NT2/D1 (cell line): ENCODE results near the gene ANKRD42.

Experiments used
- DNase-seq: peaks from one replicate; pipeline ENCODE4 v3.0.0-alpha.2; 2011; ENCODE audit warnings: low read depth, low spot score
- H3K27me3 ChIP-seq: 2 replicates; pipeline ENCODE4 v1.6.0; 2011; ENCODE audit warnings: mild to moderate bottlenecking; ENCODE audit not compliant: insufficient read length, insufficient read depth
- H3K36me3 ChIP-seq: 2 replicates; pipeline ENCODE4 v1.6.1; 2011; ENCODE audit warnings: mild to moderate bottlenecking, low read length, mixed read lengths; ENCODE audit not compliant: insufficient read depth, insufficient read length
- H3K4me1 ChIP-seq: 2 replicates; pipeline ENCODE4 v1.5.1; 2011; ENCODE audit not compliant: insufficient read depth, insufficient read length
- H3K4me3 ChIP-seq: 2 replicates; pipeline ENCODE4 v1.5.1; 2011; ENCODE audit warnings: low read depth; ENCODE audit not compliant: insufficient read length
- H3K9ac ChIP-seq: 2 replicates; pipeline ENCODE4 v1.6.0; 2011; ENCODE audit warnings: low read depth; ENCODE audit not compliant: insufficient read length
- H3K9me3 ChIP-seq: 2 replicates; pipeline ENCODE4 v1.5.1; 2011; ENCODE audit warnings: mild to moderate bottlenecking, low read length; ENCODE audit not compliant: insufficient read depth
- SUZ12 ChIP-seq: IDR thresholded peaks from 2 replicates; pipeline ENCODE4 v1.6.1; 2011; ENCODE audit not compliant: insufficient read length, insufficient read depth; ENCODE audit errors: extremely low read depth
- YY1 ChIP-seq: IDR thresholded peaks from 2 replicates; pipeline ENCODE4 v1.6.1; 2011; ENCODE audit not compliant: insufficient read length, insufficient read depth
- ZNF274 ChIP-seq: IDR thresholded peaks from 2 replicates; pipeline ENCODE4 v1.6.1; 2011; ENCODE audit warnings: mild to moderate bottlenecking, low read depth, low read length

ANKRD42 gene

GRCh38 chr11:83220260-83220659 is 26.7 kb downstream of the ANKRD42 start:
- no peak for DNase-seq
- Histone ChIP-seq H3K27me3 (no peaks in the 10 kb centered on the region), H3K36me3 (no peaks in the 10 kb centered on the region), H3K9ac (no peak overlapping the region), H3K9me3 (no peaks in the 10 kb centered on the region), H3K4me1 (no peaks in the 10 kb centered on the region), H3K4me3 (no peak overlapping the region)
- TF ChIP-seq SUZ12 (no peak), ZNF274 (no peak), YY1 (no peak)

DNA sequence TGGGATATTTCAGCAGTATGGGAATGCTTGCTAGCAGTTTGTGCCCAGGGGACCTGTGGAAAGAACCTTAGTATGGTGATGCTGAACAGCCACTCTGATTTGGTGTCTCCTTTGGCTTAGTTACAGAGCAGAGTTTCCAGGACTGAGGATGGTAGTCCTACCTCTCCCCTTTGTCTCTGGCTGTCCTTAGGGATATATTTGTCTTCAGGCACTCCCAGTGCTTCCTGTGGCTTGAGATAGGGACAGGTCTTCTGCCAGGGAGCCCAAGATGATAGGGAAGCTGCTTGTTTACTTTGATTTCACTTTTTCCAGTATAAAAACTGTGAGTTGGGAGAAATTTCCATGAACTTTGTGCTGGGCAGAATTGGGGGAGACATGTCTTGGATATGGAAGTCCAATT is 28.2 kb downstream of the ANKRD42 start:
- no peak overlapping the region for H3K9ac ChIP-seq
- no peaks in the 10 kb centered on the region for H3K27me3 ChIP-seq
- no peak overlapping the region for H3K4me3 ChIP-seq
- H3K9me3 ChIP-seq: no peaks in the 10 kb centered on the region
- no peaks in the 10 kb centered on the region for H3K36me3 ChIP-seq
- no peak for DNase-seq
- H3K4me1 ChIP-seq: no peaks in the 10 kb centered on the region
- no peak for TF ChIP-seq SUZ12
- TF ChIP-seq ZNF274: no peak
- TF ChIP-seq YY1: no peak

GRCh38 chr11:83222499-83222898 is 29.0 kb downstream of the ANKRD42 start:
- Histone ChIP-seq H3K9me3 (no peaks in the 10 kb centered on the region), H3K9ac (no peak overlapping the region), H3K27me3 (no peaks in the 10 kb centered on the region), H3K36me3 (no peaks in the 10 kb centered on the region), H3K4me3 (no peak overlapping the region), H3K4me1 (no peaks in the 10 kb centered on the region)
- TF ChIP-seq YY1 (no peak), SUZ12 (no peak), ZNF274 (no peak)
- no peak for DNase-seq

DNA sequence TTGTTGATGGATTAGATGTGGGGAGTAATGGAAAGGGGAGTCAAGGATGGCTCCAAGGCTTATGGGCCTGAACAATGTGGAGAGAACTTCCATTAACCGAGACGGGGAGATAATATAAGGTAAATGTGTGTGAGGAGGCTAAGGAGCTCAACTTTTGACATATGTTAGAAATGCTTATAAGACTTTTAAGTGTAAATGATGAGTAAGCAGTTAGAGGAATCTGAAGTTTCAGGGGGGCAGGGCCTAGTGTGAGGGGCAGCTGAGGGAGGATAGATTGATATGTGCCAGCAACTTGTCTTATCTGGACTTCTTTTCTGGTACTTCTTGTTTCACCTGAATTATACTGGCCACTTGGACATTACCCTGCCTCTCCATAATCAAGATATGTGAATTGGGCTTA is 29.9 kb downstream of the ANKRD42 start:
- Histone ChIP-seq H3K27me3 (no peaks in the 10 kb centered on the region), H3K4me3 (no peak overlapping the region), H3K9me3 (no peaks in the 10 kb centered on the region), H3K4me1 (no peaks in the 10 kb centered on the region), H3K9ac (no peak overlapping the region), H3K36me3 (no peaks in the 10 kb centered on the region)
- no peak for DNase-seq
- TF ChIP-seq YY1: no peak
- TF ChIP-seq SUZ12: no peak
- TF ChIP-seq ZNF274: no peak

DNA sequence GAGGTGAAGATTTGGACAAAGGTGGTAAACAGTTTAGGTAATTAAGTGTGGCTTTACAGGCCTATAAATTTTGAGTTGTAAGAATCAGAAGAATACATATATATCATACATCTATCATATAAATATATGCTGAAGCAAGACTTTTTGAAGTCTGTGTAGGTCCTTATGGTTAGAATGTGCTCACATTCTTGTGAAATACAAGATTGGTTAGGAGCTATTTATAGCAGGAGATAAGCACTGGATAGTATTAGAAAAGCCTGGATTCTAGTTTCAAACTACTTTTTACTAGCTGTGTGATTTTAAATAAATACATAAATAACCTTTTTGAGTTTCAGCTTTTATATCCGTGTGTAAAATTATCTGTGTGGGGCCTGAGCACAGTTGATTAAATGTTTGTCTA is 42.3 kb downstream of the ANKRD42 start:
- H3K27me3 ChIP-seq: no peaks in the 10 kb centered on the region
- H3K4me3 ChIP-seq: no peak overlapping the region
- no peaks in the 10 kb centered on the region for H3K9me3 ChIP-seq
- no peak overlapping the region for H3K9ac ChIP-seq
- no peaks in the 10 kb centered on the region for H3K36me3 ChIP-seq
- no peak for DNase-seq
- no peaks in the 10 kb centered on the region for H3K4me1 ChIP-seq
- TF ChIP-seq ZNF274 (no peak), SUZ12 (no peak), YY1 (no peak)

- TF ChIP-seq YY1: no peak
- TF ChIP-seq SUZ12: no peak
- TF ChIP-seq ZNF274: no peak
- Histone ChIP-seq H3K9me3 (no peaks in the 10 kb centered on the region), H3K36me3 (no peaks in the 10 kb centered on the region), H3K9ac (no peak overlapping the region), H3K4me1 (no peaks in the 10 kb centered on the region), H3K27me3 (no peaks in the 10 kb centered on the region), H3K4me3 (no peak overlapping the region)
- no peak for DNase-seq
Observed at GRCh38 chr11:83238111-83238510, 44.6 kb downstream of the ANKRD42 start.

DNA sequence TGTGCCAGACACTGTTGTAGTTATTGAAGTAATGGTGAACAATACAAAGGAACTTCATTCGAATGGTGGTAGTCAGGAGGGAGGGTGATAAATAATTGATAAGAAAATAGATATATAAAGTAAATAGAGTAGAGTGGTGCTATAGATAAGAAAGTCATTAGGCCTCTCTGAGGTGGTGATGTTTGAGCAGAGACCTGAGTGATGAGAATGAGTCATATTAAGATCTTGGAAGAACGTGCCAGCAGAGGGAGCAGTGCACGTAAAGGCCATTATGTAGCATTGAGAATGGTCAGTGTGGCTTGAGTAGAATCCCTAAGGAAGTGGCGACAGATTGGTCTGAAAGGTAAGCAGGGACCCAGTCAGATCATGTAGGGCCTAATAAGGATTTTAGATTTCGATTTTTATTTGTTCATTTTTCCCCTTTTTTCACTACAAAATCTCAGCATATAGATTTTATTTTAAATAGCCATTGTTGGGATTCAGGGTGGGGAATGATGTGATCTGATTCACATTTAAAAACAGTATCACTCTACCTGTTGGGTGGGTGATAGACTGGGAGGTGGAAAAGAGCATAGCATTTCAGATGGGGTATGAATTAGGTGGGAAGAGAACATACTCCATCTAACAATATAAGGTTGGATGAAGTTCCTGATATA is 47.9 kb downstream of the ANKRD42 start:
- H3K9ac ChIP-seq: no peak overlapping the region
- no peaks in the 10 kb centered on the region for H3K36me3 ChIP-seq
- H3K4me1 ChIP-seq: no peaks in the 10 kb centered on the region
- no peak overlapping the region for H3K4me3 ChIP-seq
- peak; percentile 58 for DNase-seq
- H3K9me3 ChIP-seq: no peaks in the 10 kb centered on the region
- TF ChIP-seq SUZ12: no peak
- TF ChIP-seq YY1: no peak
- TF ChIP-seq ZNF274: no peak
- no peaks in the 10 kb centered on the region for H3K27me3 ChIP-seq

GRCh38 chr11:83249445-83249844 is 55.9 kb downstream of the ANKRD42 start:
- Histone ChIP-seq H3K4me3 (no peak overlapping the region), H3K9ac (no peak overlapping the region), H3K36me3 (no peaks in the 10 kb centered on the region), H3K9me3 (no peaks in the 10 kb centered on the region), H3K27me3 (no peaks in the 10 kb centered on the region), H3K4me1 (no peaks in the 10 kb centered on the region)
- no peak for TF ChIP-seq SUZ12
- no peak for TF ChIP-seq YY1
- TF ChIP-seq ZNF274: no peak
- DNase-seq: no peak
